Spleen (tissue), 11 donors: ENCODE results near the gene VPS72. TPM values are rescaled to one million over a fixed set of nuclear protein-coding genes. Genes with fewer than 3 reads are reported as not detected.
"Not testable (repeated sequence)": the region's sequence is repeated elsewhere in the genome, so short reads cannot be mapped to it uniquely, and the experiment has no call there.

Experiments used
- DNase-seq: peaks from one replicate; pipeline ENCODE4 v3.0.0-alpha.2; 2020
- H3K27ac ChIP-seq, 8 donors: fragments of 200-600 bp; sonication (generic) in 7 of 8; 1 replicate in 4 of 8; 2 replicates in 4 of 8; pipeline versions ENCODE4 v1.5.0 to v1.8.0; 2016 to 2021; ENCODE audit warnings: inconsistent platforms in 4 of 8, mild to moderate bottlenecking in 4 of 8, moderate library complexity in 1 of 8
- H3K27me3 ChIP-seq, 7 donors: fragments of 200-600 bp; sonication (generic) in 6 of 7; replicated peaks in 1 of 7; 1 replicate in 4 of 7; 2 replicates in 3 of 7; pipeline versions ENCODE4 v1.5.0 to v1.8.0; 2016 to 2021; ENCODE audit warnings: inconsistent platforms in 3 of 7, mild to moderate bottlenecking in 1 of 7
- H3K36me3 ChIP-seq, 6 donors: fragments of 200-600 bp; sonication (generic) in 5 of 6; 1 replicate in 4 of 6; 2 replicates in 2 of 6; pipeline versions ENCODE4 v1.5.0 to v1.8.0; 2016 to 2021; ENCODE audit warnings: inconsistent platforms in 2 of 6
- H3K4me1 ChIP-seq, 6 donors: fragments of 200-600 bp; sonication (generic) in 5 of 6; 1 replicate in 3 of 6; 2 replicates in 3 of 6; pipeline versions ENCODE4 v1.5.0 to v1.8.0; 2016 to 2021; ENCODE audit warnings: inconsistent platforms in 3 of 6
- H3K4me3 ChIP-seq, 8 donors: fragments of 200-600 bp; sonication (generic) in 7 of 8; 1 replicate in 4 of 8; 2 replicates in 4 of 8; pipeline versions ENCODE4 v1.5.0 to v1.8.0; 2016 to 2021; ENCODE audit warnings: inconsistent platforms in 4 of 8, mild to moderate bottlenecking in 4 of 8, moderate library complexity in 2 of 8
- H3K9me3 ChIP-seq, 8 donors: fragments of 200-600 bp; sonication (generic) in 7 of 8; 1 replicate in 4 of 8; 2 replicates in 4 of 8; pipeline versions ENCODE4 v1.5.0 to v1.8.0; 2016 to 2021; ENCODE audit warnings: inconsistent platforms in 4 of 8
- CTCF ChIP-seq, 11 experiments: fragments of 200-600 bp in 7 of 11; fragments of 450-650 bp in 4 of 11; sonication (generic) in 4 of 11; IDR thresholded peaks in 8 of 11; conservative IDR thresholded peaks in 3 of 11; 1 replicate in 7 of 11; 2 replicates in 4 of 11; pipeline versions ENCODE4 v1.4.0 to v1.8.0; 2016 to 2021; ENCODE audit warnings: antibody characterized with exemption in 11 of 11, inconsistent platforms in 4 of 11, mild to moderate bottlenecking in 1 of 11
- POLR2A ChIP-seq, 3 donors: fragments of 450-650 bp; IDR thresholded peaks; one replicate each; pipeline ENCODE4 v1.5.1; 2017; ENCODE audit warnings: antibody characterized with exemption in 3 of 3, mild to moderate bottlenecking in 1 of 3
- POLR2AphosphoS5 ChIP-seq, 3 donors: sonication (generic); formaldehyde crosslinking; IDR thresholded peaks; one replicate each; pipeline ENCODE4 v1.5.1; 2017; ENCODE audit warnings: antibody characterized with exemption in 3 of 3
- WGBS, 5 donors: extraction: QIAGEN DNeasy Blood & Tissue Kit in 3 of 5; methylation state at CpG; one replicate each; pipeline versions ENCODE4 v1.1.5 to v1.1.7; 2013 to 2018; 5-methylcytosine and 5-hydroxymethylcytosine counted together
- intact Hi-C: fragments of 100-400 bp; cut with DNase I; formaldehyde crosslinking; loops from one replicate; pipeline ENCODE4 v1.15.0; 2023; ENCODE audit warnings: low total_unique reads
- polyA plus RNA-seq, 3 donors: library from polyadenylated mRNA; stranded (reverse); fragments of 200-250 nt; gene quantifications; one replicate each; pipeline ENCODE4 v1.2.1, GENCODE V29; 2013
- total RNA-seq, 7 donors: library from RNA; depleted of rRNA in 3 of 7; stranded (reverse); fragments of >200 nt in 3 of 7; fragmentation: NEBNext Ultra II Directional in 4 of 7; extraction: Animal tissue kit (Norgen Biotek cat#: 25700) in 4 of 7; gene quantifications; one replicate each; pipeline versions ENCODE4 v1.1.0 to v1.2.1, GENCODE V29; 2016 to 2021
- donor health status: healthy with polysubstance abuse.
- donor health status: DM: no; HTN: no; CAD: no; lungs with moderate emphysema.
- donor health status: DM: no; HTN: no; CAD: no.
- donor health status: Bipolar disorder and iron deficiency.
- donor health status: healthy.
- donor health status: DM: no; HTN: no; CAD: no.
- donor health status: DM: yes; HTN: yes; CAD: no.

VPS72 gene
- total and polyA plus RNA-seq, 10 donors = 23.1 to 43.1 (median 31.2) TPM

DNA sequence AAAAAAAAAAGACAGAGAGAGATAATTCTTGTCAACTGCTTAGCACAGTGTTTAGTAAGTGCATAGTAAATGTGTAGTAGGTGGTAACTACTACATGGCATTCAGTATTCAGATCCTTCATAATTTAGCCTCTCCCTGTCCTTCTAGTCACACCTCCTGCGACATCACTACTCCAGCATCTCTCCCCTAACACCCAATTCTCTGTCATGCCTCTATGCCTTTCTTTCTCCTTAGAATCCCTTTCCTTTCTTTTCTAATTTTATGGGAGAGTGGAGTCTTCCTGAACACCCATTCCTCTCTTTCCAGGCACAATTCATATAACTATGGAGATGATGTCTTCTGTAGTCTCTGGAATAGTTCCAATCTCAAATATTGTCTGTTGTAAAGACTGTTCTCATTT is 3.9 kb upstream of the VPS72 start:
- no peaks in the 10 kb centered on the region for H3K27me3 ChIP-seq
- H3K9me3 ChIP-seq = no peaks in the 10 kb centered on the region
- no peaks in the 10 kb centered on the region for H3K36me3 ChIP-seq
- 82 to 94% (median 88%) methylated on average over 1 of the region's 1 CpG for WGBS, 5 donors
- no peak overlapping the region for H3K4me3 ChIP-seq
- H3K4me1 ChIP-seq = peaks cover 5 to 41% (median 29%) of the 10 kb centered on the region in 6 donors
- TF ChIP-seq CTCF (IDR thresholded peaks at IDR 0.05 in 8 of 11, conservative IDR thresholded peaks at IDR 0.05 in 3 of 11) = no peak
- DNase-seq = no peak
- H3K27ac ChIP-seq = no peak overlapping the region
- intact Hi-C loops = no loop called here

- Histone ChIP-seq H3K27ac (no peak overlapping the region), H3K36me3 (no peaks in the 10 kb centered on the region), H3K4me1 (peaks cover 11 to 46% (median 34%) of the 10 kb centered on the region in 6 donors), H3K9me3 (no peaks in the 10 kb centered on the region), H3K4me3 (no peak overlapping the region), H3K27me3 (no peaks in the 10 kb centered on the region)
- peak; percentile 23 for DNase-seq
- 72 to 83% (median 75%) methylated on average over 6 of the region's 6 CpGs for WGBS, 5 donors
- no peak for TF ChIP-seq POLR2A (IDR thresholded peaks at IDR 0.05)
- TF ChIP-seq POLR2AphosphoS5 (IDR thresholded peaks at IDR 0.05) = no peak
- no peak for TF ChIP-seq CTCF (IDR thresholded peaks at IDR 0.05 in 8 of 11, conservative IDR thresholded peaks at IDR 0.05 in 3 of 11)
- intact Hi-C loops = no loop called here
Observed at GRCh38 chr1:151193304-151193703, 3.3 kb upstream of the VPS72 start.

- WGBS, 5 donors = 75 to 83% (median 79%) methylated on average over 7 of the region's 7 CpGs
- Histone ChIP-seq H3K4me1 (peaks cover 16 to 48% (median 35%) of the 10 kb centered on the region in 6 donors), H3K27ac (no peak overlapping the region), H3K36me3 (no peaks in the 10 kb centered on the region), H3K9me3 (no peaks in the 10 kb centered on the region), H3K27me3 (no peaks in the 10 kb centered on the region), H3K4me3 (no peak overlapping the region)
- peak; percentile 10 for DNase-seq
- intact Hi-C loops = no loop called here
- TF ChIP-seq POLR2A (IDR thresholded peaks at IDR 0.05) (no peak), CTCF (IDR thresholded peaks at IDR 0.05 in 8 of 11, conservative IDR thresholded peaks at IDR 0.05 in 3 of 11) (no peak), POLR2AphosphoS5 (IDR thresholded peaks at IDR 0.05) (no peak)
Observed at GRCh38 chr1:151192047-151192446, 2.0 kb upstream of the VPS72 start.

DNA sequence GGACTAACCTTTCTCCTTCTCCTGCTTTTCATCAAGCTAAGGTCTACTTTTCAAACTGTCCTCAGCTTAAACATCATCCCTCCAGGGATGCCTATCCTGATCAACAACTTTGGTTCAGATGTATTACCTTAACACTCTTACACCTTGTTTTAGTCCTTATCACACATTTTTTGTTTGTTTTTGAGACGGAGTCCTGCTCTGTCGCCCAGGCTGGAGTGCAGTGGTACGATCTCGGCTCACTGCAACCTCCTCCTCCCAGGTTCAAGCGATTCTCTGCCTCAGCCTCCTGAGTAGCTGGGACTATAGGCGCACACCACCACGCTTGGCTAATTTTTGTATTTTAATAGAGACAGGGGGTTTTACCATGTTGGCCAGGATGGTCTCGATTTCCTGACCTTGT is 1.3 kb downstream of the VPS72 start:
- Histone ChIP-seq H3K36me3 (peaks cover 0 to 33% (median 22%) of the 10 kb centered on the region in 6 donors), H3K4me1 (peaks cover 16 to 42% (median 28%) of the 10 kb centered on the region in 6 donors), H3K4me3 (peak overlapping the region in 7 of 8 donors; percentile 71 to 95 (median 77)), H3K27ac (peak overlapping the region in 2 of 8 donors; percentile 91)
- H3K9me3 ChIP-seq, H3K27me3 ChIP-seq, DNase-seq, intact Hi-C loops: not testable (repeated sequence)
- WGBS, 5 donors = 80 to 85% (median 81%) methylated on average over 8 of the region's 8 CpGs

GRCh38 chr1:151187205-151187604 is 2.8 kb downstream of the VPS72 start:
- 85 to 100% (median 95%) methylated on average over 1 of the region's 1 CpG for WGBS, 5 donors
- intact Hi-C loops = no loop called here

More at GRCh38 chr1:151187205-151187604, 2.8 kb downstream of the VPS72 start:
- H3K4me3 ChIP-seq = no peak overlapping the region
- H3K4me1 ChIP-seq = peaks cover 16 to 42% (median 28%) of the 10 kb centered on the region in 6 donors
- no peak overlapping the region for H3K27ac ChIP-seq
- no peaks in the 10 kb centered on the region for H3K27me3 ChIP-seq
- no peaks in the 10 kb centered on the region for H3K9me3 ChIP-seq
- TF ChIP-seq POLR2AphosphoS5 (IDR thresholded peaks at IDR 0.05) = no peak
- no peak for TF ChIP-seq CTCF (IDR thresholded peaks at IDR 0.05 in 8 of 11, conservative IDR thresholded peaks at IDR 0.05 in 3 of 11)
- TF ChIP-seq POLR2A (IDR thresholded peaks at IDR 0.05) = no peak
- H3K36me3 ChIP-seq = peaks cover 0 to 48% (median 37%) of the 10 kb centered on the region in 6 donors
- DNase-seq = no peak
